Measurements from ENCODE around the gene FAM111B. TPM values are rescaled to one million over a fixed set of nuclear protein-coding genes. Genes with fewer than 3 reads are reported as not detected.

Gene FAM111B
- polyA plus RNA-seq, 1 donor (not counting 4 experiments of a cell fraction or from before 2014, with no cell fraction given): 5.3 TPM

GRCh38 chr11:59141191-59141590 lies 34.2 kb downstream of the FAM111B start:
- no peak for DNase-seq (ENCODE audit: low read depth, low spot score)
- Histone ChIP-seq H3K27me3 (ENCODE audit: control insufficient read depth, extremely low read depth, insufficient read depth, low read length) (no peaks in the 10 kb centered on the region), H2AFZ (ENCODE audit: control insufficient read depth, low read length) (no peak overlapping the region), H3K4me1 (ENCODE audit: control insufficient read depth, extremely low read depth, insufficient read depth, low read length) (peaks cover 23% of the 10 kb centered on the region), H4K20me1 (ENCODE audit: control insufficient read depth, extremely low read depth, insufficient read depth, low read length) (no peaks in the 10 kb centered on the region), H3K9ac (ENCODE audit: control insufficient read depth, extremely low read depth, insufficient read depth, low read length) (no peak overlapping the region), H3K4me2 (ENCODE audit: control insufficient read depth, extremely low read depth, insufficient read depth, low read depth, low read length) (no peak overlapping the region), H3K27ac (ENCODE audit: control insufficient read depth, insufficient read depth, low read length) (no peak overlapping the region), H3K9me3 (ENCODE audit: control insufficient read depth, low read depth, low read length) (no peaks in the 10 kb centered on the region), H3K79me2 (ENCODE audit: control insufficient read depth, insufficient read depth, low read length) (peaks cover 10% of the 10 kb centered on the region), H3K9me1 (ENCODE audit: control insufficient read depth, extremely low read depth, insufficient read depth, low read length) (no peaks in the 10 kb centered on the region), H3K4me3 (ENCODE audit: control insufficient read depth in 2 of 3, extremely low read depth in 1 of 3, insufficient read depth in 2 of 3, low read depth in 1 of 3, low read length in 3 of 3) (no peak overlapping the region), H3K36me3 (ENCODE audit: control insufficient read depth in 2 of 2, extremely low read depth in 1 of 2, insufficient read depth in 2 of 2, low read length in 2 of 2) (peaks cover 0 to 1% of the 10 kb centered on the region in 2 experiments)
- TF ChIP-seq, protein P1, sequence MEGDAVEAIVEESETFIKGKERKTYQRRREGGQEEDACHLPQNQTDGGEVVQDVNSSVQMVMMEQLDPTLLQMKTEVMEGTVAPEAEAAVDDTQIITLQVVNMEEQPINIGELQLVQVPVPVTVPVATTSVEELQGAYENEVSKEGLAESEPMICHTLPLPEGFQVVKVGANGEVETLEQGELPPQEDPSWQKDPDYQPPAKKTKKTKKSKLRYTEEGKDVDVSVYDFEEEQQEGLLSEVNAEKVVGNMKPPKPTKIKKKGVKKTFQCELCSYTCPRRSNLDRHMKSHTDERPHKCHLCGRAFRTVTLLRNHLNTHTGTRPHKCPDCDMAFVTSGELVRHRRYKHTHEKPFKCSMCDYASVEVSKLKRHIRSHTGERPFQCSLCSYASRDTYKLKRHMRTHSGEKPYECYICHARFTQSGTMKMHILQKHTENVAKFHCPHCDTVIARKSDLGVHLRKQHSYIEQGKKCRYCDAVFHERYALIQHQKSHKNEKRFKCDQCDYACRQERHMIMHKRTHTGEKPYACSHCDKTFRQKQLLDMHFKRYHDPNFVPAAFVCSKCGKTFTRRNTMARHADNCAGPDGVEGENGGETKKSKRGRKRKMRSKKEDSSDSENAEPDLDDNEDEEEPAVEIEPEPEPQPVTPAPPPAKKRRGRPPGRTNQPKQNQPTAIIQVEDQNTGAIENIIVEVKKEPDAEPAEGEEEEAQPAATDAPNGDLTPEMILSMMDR (optimal IDR thresholded peaks at IDR 0.05 in 1 of 3, IDR thresholded peaks at IDR 0.05 in 1 of 3, conservative IDR thresholded peaks at IDR 0.05 in 1 of 3; ENCODE audit: extremely low read depth in 1 of 3, insufficient read depth in 2 of 3, low read length in 3 of 3): no peak
- TF ChIP-seq EZH2 (IDR thresholded peaks at IDR 0.05; ENCODE audit: low read length): no peak
- dilution Hi-C loops (cut with MboI; ENCODE audit: extremely low pct_ligation_motif_present, low sequenced_read_pairs): no loop called here
- no peak for FAIRE-seq

GRCh38 chr11:59141673-59142460 lies 34.8 kb downstream of the FAM111B start:
- Histone ChIP-seq H3K79me2 (ENCODE audit: control insufficient read depth, insufficient read depth, low read length) (peaks cover 11% of the 10 kb centered on the region), H2AFZ (ENCODE audit: control insufficient read depth, low read length) (peak overlapping the region; percentile 94), H4K20me1 (ENCODE audit: control insufficient read depth, extremely low read depth, insufficient read depth, low read length) (no peaks in the 10 kb centered on the region), H3K4me3 (ENCODE audit: control insufficient read depth in 2 of 3, extremely low read depth in 1 of 3, insufficient read depth in 2 of 3, low read depth in 1 of 3, low read length in 3 of 3) (peak overlapping the region; percentile 76 to 89 (median 83)), H3K27ac (ENCODE audit: control insufficient read depth, insufficient read depth, low read length) (peak overlapping the region; percentile 88), H3K9me3 (ENCODE audit: control insufficient read depth, low read depth, low read length) (no peaks in the 10 kb centered on the region), H3K4me1 (ENCODE audit: control insufficient read depth, extremely low read depth, insufficient read depth, low read length) (peaks cover 23% of the 10 kb centered on the region), H3K4me2 (ENCODE audit: control insufficient read depth, extremely low read depth, insufficient read depth, low read depth, low read length) (peak overlapping the region; percentile 96), H3K9ac (ENCODE audit: control insufficient read depth, extremely low read depth, insufficient read depth, low read length) (peak overlapping the region; percentile 77), H3K36me3 (ENCODE audit: control insufficient read depth in 2 of 2, extremely low read depth in 1 of 2, insufficient read depth in 2 of 2, low read length in 2 of 2) (peaks cover 0 to 1% of the 10 kb centered on the region in 2 experiments), H3K27me3 (ENCODE audit: control insufficient read depth, extremely low read depth, insufficient read depth, low read length) (no peaks in the 10 kb centered on the region), H3K9me1 (ENCODE audit: control insufficient read depth, extremely low read depth, insufficient read depth, low read length) (no peaks in the 10 kb centered on the region)
- FAIRE-seq (no peak), DNase-seq (ENCODE audit: low read depth, low spot score) (no peak)
- TF ChIP-seq, protein P1 (optimal IDR thresholded peaks at IDR 0.05 in 1 of 3, IDR thresholded peaks at IDR 0.05 in 1 of 3, conservative IDR thresholded peaks at IDR 0.05 in 1 of 3; ENCODE audit: extremely low read depth in 1 of 3, insufficient read depth in 2 of 3, low read length in 3 of 3): no peak
- TF ChIP-seq EZH2 (IDR thresholded peaks at IDR 0.05; ENCODE audit: low read length): no peak
- dilution Hi-C loops (cut with MboI; ENCODE audit: extremely low pct_ligation_motif_present, low sequenced_read_pairs): no loop called here
